AG04450 (cell line): Measurements from ENCODE around the gene TINAG. TPM values are rescaled to one million over a fixed set of nuclear protein-coding genes. Genes with fewer than 3 reads are reported as not detected.

Source experiments
- CTCF ChIA-PET: fragments of 300-600, 350-600 bp; formaldehyde crosslinking; extraction: SDS; loops from one replicate; lab custom pipeline; 2022; ENCODE audit warnings: antibody characterized with exemption, inconsistent platforms; lab: Charles Lee
- POLR2A ChIA-PET: fragments of 350-600 bp; formaldehyde crosslinking; extraction: SDS; loops from one replicate; lab custom pipeline; 2021; ENCODE audit warnings: antibody characterized with exemption, inconsistent platforms; lab: Yijun Ruan, JAX
- DNase-seq: peaks from one replicate; pipeline ENCODE4 v3.0.0-alpha.2; 2011; ENCODE audit warnings: low read depth, low spot score
- H3K27ac ChIP-seq: one replicate; pipeline ENCODE4 v1.5.1; 2012; ENCODE audit warnings: low read depth, low read length, control low read depth
- H3K27me3 ChIP-seq: one replicate; pipeline ENCODE4 v1.6.0; 2012; ENCODE audit warnings: low read length; ENCODE audit not compliant: control insufficient read depth, insufficient read depth
- H3K4me3 ChIP-seq: 2 replicates; pipeline ENCODE4 v1.5.1; 2011; ENCODE audit warnings: mild to moderate bottlenecking, low read depth, low read length, control low read depth
- H3K9me3 ChIP-seq: 2 replicates; pipeline ENCODE4 v1.5.1; 2012; ENCODE audit warnings: low read length; ENCODE audit not compliant: control insufficient read depth, insufficient read depth
- polyA plus RNA-seq: library from polyadenylated mRNA; depleted of rRNA; stranded (reverse); fragments of >200 nt; gene quantifications from 2 replicates; pipeline ENCODE4 v1.2.3, GENCODE V29; 2011
- TF ChIP-seq, protein P1 (sequence below): IDR thresholded peaks from 2 replicates; pipeline ENCODE4 v1.5.1; 2011; ENCODE audit warnings: low read depth, low read length, control low read depth, inconsistent platforms

The TINAG gene
- polyA plus RNA-seq, 1 experiment = not detected

DNA sequence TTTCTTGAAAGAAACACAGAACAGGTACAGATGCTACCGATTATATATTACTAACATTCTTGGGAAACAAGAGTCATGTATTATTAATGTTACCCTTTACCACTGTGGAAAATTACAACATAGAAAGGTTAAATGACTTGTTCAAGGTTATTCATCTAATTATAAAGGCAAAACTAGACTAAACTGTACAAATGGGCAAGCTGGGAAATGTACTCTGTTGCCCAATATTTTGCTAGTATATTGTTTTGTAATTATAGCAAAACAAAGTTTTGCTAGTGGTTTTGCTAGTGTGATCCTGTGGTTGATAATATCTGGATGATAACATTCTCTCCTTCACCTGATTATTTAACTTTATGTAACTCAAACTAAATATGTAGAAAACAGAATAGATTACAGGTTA, 96.5 kb downstream of the TINAG start:
- ChIA-PET CTCF (no interaction called here), POLR2A (no interaction called here)
- H3K27ac ChIP-seq = no peak overlapping the region
- no peak overlapping the region for H3K4me3 ChIP-seq
- H3K27me3 ChIP-seq = no peaks in the 10 kb centered on the region
- no peaks in the 10 kb centered on the region for H3K9me3 ChIP-seq
- TF ChIP-seq, protein P1, sequence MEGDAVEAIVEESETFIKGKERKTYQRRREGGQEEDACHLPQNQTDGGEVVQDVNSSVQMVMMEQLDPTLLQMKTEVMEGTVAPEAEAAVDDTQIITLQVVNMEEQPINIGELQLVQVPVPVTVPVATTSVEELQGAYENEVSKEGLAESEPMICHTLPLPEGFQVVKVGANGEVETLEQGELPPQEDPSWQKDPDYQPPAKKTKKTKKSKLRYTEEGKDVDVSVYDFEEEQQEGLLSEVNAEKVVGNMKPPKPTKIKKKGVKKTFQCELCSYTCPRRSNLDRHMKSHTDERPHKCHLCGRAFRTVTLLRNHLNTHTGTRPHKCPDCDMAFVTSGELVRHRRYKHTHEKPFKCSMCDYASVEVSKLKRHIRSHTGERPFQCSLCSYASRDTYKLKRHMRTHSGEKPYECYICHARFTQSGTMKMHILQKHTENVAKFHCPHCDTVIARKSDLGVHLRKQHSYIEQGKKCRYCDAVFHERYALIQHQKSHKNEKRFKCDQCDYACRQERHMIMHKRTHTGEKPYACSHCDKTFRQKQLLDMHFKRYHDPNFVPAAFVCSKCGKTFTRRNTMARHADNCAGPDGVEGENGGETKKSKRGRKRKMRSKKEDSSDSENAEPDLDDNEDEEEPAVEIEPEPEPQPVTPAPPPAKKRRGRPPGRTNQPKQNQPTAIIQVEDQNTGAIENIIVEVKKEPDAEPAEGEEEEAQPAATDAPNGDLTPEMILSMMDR = no peak
- no peak for DNase-seq

DNA sequence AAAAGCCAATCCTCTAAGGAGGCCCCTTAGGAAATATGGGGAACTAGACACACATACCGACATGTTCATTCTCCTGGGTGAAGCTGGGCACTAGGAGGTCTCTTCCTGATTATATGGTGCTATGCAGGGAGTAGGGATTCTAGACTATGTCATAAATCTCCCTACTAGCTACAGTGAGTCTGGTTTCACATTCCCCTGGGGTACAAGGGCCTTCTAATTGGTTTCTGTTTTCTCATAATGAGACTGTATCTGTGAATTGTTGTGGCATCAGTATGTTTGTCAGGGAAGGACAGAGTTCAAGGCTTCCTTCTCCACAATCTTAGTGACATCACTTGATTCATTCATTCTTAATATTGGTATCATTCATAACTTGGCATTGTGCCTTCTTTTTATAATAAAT, 103.5 kb downstream of the TINAG start:
- TF ChIP-seq, protein P1 = no peak
- no peak for DNase-seq
- Histone ChIP-seq H3K27me3 (no peaks in the 10 kb centered on the region), H3K4me3 (no peak overlapping the region), H3K9me3 (no peaks in the 10 kb centered on the region), H3K27ac (no peak overlapping the region)
- ChIA-PET POLR2A (no interaction called here), CTCF (interaction anchor here (1.0 to 1.5 kb wide), 2 partner anchors 167 to 427 kb away, joined by 3 to 4 read pairs; no protein-coding TSS in a partner anchor)

DNA sequence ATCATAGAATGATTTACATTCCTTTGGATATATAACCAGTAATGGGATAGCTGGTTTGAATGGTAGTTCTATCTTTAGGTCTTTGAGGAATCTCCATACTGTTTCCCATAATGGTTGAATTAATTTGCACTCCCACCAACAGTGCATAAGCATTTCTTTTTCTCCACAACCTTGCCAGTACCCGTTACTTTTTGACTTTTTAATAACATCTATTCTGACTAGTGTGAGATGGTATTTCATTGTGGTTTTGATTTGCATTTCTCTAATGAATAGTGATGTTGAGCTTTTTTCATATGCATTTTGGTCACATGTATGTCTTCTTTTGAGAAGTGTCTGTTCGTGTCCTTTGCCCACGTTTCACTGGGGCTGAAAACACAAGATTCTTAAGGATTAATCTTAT, 107.3 kb downstream of the TINAG start:
- H3K4me3 ChIP-seq = no peak overlapping the region
- H3K9me3 ChIP-seq = no peaks in the 10 kb centered on the region
- ChIA-PET CTCF (no interaction called here), POLR2A (no interaction called here)
- TF ChIP-seq, protein P1 = no peak
- DNase-seq = no peak
- H3K27me3 ChIP-seq = no peaks in the 10 kb centered on the region
- no peak overlapping the region for H3K27ac ChIP-seq

DNA sequence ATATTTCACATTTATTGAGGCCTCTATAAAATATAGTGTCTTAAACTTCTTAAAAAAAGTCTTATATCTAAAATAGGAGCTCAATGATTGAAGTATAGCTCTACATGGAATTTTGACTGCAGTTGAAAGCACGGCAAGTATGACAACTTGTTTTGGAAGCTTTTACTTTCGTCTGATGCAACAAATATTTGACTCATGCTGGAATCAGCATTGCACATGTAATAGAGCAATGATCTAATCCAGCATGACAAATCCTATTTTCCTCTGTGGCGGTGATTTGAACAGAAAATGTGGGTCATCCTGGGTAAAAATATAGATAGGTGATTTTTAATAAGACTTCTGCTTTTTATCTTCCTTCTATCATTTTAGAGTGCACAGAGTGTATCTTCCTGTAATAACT, 111.6 kb downstream of the TINAG start:
- POLR2A ChIA-PET = no interaction called here

DNA sequence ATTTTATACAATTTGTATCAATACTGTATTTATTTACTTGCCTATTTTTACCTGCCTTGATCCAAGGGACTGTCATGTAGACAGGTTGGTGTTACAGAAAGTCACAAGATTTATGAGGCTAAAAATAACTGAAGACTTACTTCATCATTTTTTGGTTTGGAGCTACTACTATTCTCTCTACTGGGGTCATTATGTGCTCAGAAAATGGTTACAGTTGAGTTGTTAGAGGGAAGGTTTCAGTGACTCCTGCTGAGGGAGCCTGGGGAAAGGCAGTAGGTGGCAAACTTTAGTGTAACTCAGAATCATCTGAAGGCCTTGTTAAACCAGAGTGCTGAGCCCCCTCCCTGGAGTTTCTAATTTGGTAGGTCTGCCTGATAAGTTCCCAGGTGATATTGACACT, 118.8 kb downstream of the TINAG start:
- DNase-seq = no peak
- no peaks in the 10 kb centered on the region for H3K9me3 ChIP-seq

More for the DNA sequence above, 111.6 kb downstream of the TINAG start:
- TF ChIP-seq, protein P1 = no peak
- Histone ChIP-seq H3K27me3 (no peaks in the 10 kb centered on the region), H3K9me3 (no peaks in the 10 kb centered on the region), H3K4me3 (no peak overlapping the region), H3K27ac (no peak overlapping the region)
- DNase-seq = peak; percentile 79
- CTCF ChIA-PET = no interaction called here

More for the DNA sequence above, 118.8 kb downstream of the TINAG start:
- ChIA-PET POLR2A (no interaction called here), CTCF (no interaction called here)
- H3K4me3 ChIP-seq = no peak overlapping the region
- TF ChIP-seq, protein P1 = no peak
- no peaks in the 10 kb centered on the region for H3K27me3 ChIP-seq
- no peak overlapping the region for H3K27ac ChIP-seq
